ENCODE measurements around the gene MCTP1. TPM values are rescaled to one million over a fixed set of nuclear protein-coding genes. Genes with fewer than 3 reads are reported as not detected.

MCTP1 gene
- total RNA-seq, 2 experiments from 2014 or later, result not detected

- DNase-seq, result no peak
- Mint-ChIP-seq H3K27me3 (peaks cover 6% of the 10 kb centered on the region), H3K9me3 (no peaks in the 10 kb centered on the region), H3K27ac (no peak overlapping the region), H3K36me3 (no peaks in the 10 kb centered on the region), H3K4me3 (no peak overlapping the region), H3K4me1 (ENCODE audit: low read depth) (no peaks in the 10 kb centered on the region)
- CTCF ChIA-PET, result no interaction called here
- POLR2A ChIA-PET, result no interaction called here
- intact Hi-C loops (cut with micrococcal nuclease), result no loop called here
These were observed 393.3 kb downstream of the MCTP1 start for GRCh38 chr5:94891565-94891964.

GRCh38 chr5:94890907-94891306 is 394.0 kb downstream of the MCTP1 start:
- intact Hi-C loops (cut with micrococcal nuclease), result no loop called here
- Mint-ChIP-seq H3K4me3 (no peak overlapping the region), H3K4me1 (ENCODE audit: low read depth) (no peaks in the 10 kb centered on the region), H3K27ac (no peak overlapping the region), H3K9me3 (no peaks in the 10 kb centered on the region), H3K27me3 (peaks cover 6% of the 10 kb centered on the region), H3K36me3 (no peaks in the 10 kb centered on the region)
- POLR2A ChIA-PET, result no interaction called here
- CTCF ChIA-PET, result no interaction called here
- no peak for DNase-seq

- no peak overlapping the region for H3K27ac Mint-ChIP-seq
- peaks cover 6% of the 10 kb centered on the region for H3K27me3 Mint-ChIP-seq
- no peak for DNase-seq
- no peaks in the 10 kb centered on the region for H3K9me3 Mint-ChIP-seq
- CTCF ChIA-PET, result no interaction called here
- intact Hi-C loops (cut with micrococcal nuclease), result no loop called here
- H3K36me3 Mint-ChIP-seq, result no peaks in the 10 kb centered on the region
- no peak overlapping the region for H3K4me3 Mint-ChIP-seq
- POLR2A ChIA-PET, result no interaction called here
- H3K4me1 Mint-ChIP-seq (ENCODE audit: low read depth), result no peaks in the 10 kb centered on the region
These were observed 396.2 kb downstream of the MCTP1 start for GRCh38 chr5:94888674-94889073.

- Mint-ChIP-seq H3K4me3 (no peak overlapping the region), H3K27ac (no peak overlapping the region), H3K9me3 (no peaks in the 10 kb centered on the region), H3K4me1 (ENCODE audit: low read depth) (no peaks in the 10 kb centered on the region), H3K36me3 (no peaks in the 10 kb centered on the region), H3K27me3 (no peaks in the 10 kb centered on the region)
- POLR2A ChIA-PET, result no interaction called here
- CTCF ChIA-PET, result no interaction called here
- no peak for DNase-seq
- intact Hi-C loops (cut with micrococcal nuclease), result no loop called here
These were observed 399.0 kb downstream of the MCTP1 start for GRCh38 chr5:94885931-94886330.

GRCh38 chr5:94884311-94884710 is 400.6 kb downstream of the MCTP1 start:
- ChIA-PET CTCF (interaction anchor here (0.6 to 1.0 kb wide), 2 partner anchors 25 to 26 kb away, joined by 3 read pairs; no protein-coding TSS in a partner anchor), POLR2A (no interaction called here)
- Mint-ChIP-seq H3K4me3 (no peak overlapping the region), H3K9me3 (no peaks in the 10 kb centered on the region), H3K27ac (no peak overlapping the region), H3K36me3 (no peaks in the 10 kb centered on the region), H3K4me1 (ENCODE audit: low read depth) (no peaks in the 10 kb centered on the region), H3K27me3 (no peaks in the 10 kb centered on the region)
- no peak for DNase-seq
- intact Hi-C loops (cut with micrococcal nuclease), result no loop called here

- POLR2A ChIA-PET, result no interaction called here
- Mint-ChIP-seq H3K36me3 (no peaks in the 10 kb centered on the region), H3K4me1 (ENCODE audit: low read depth) (no peaks in the 10 kb centered on the region), H3K27me3 (no peaks in the 10 kb centered on the region), H3K9me3 (no peaks in the 10 kb centered on the region), H3K27ac (no peak overlapping the region), H3K4me3 (no peak overlapping the region)
- DNase-seq, result no peak
- intact Hi-C loops (cut with micrococcal nuclease), result no loop called here
- CTCF ChIA-PET, result no interaction called here
These were observed 412.4 kb downstream of the MCTP1 start for GRCh38 chr5:94872526-94872925.

- H3K27me3 Mint-ChIP-seq, result no peaks in the 10 kb centered on the region
- no peak overlapping the region for H3K4me3 Mint-ChIP-seq
- H3K9me3 Mint-ChIP-seq, result no peaks in the 10 kb centered on the region
- intact Hi-C loops (cut with micrococcal nuclease), result no loop called here
- H3K4me1 Mint-ChIP-seq (ENCODE audit: low read depth), result no peaks in the 10 kb centered on the region
- DNase-seq, result no peak
- ChIA-PET CTCF (no interaction called here), POLR2A (no interaction called here)
- H3K36me3 Mint-ChIP-seq, result no peaks in the 10 kb centered on the region
- H3K27ac Mint-ChIP-seq, result no peak overlapping the region
These were observed 414.2 kb downstream of the MCTP1 start for GRCh38 chr5:94870511-94871183.

GRCh38 chr5:94869921-94870320 is 415.0 kb downstream of the MCTP1 start:
- H3K4me1 Mint-ChIP-seq (ENCODE audit: low read depth), result no peaks in the 10 kb centered on the region
- ChIA-PET CTCF (no interaction called here), POLR2A (no interaction called here)
- no peak overlapping the region for H3K27ac Mint-ChIP-seq
- intact Hi-C loops (cut with micrococcal nuclease), result no loop called here
- no peaks in the 10 kb centered on the region for H3K36me3 Mint-ChIP-seq
- no peaks in the 10 kb centered on the region for H3K27me3 Mint-ChIP-seq
- no peak overlapping the region for H3K4me3 Mint-ChIP-seq
- H3K9me3 Mint-ChIP-seq, result no peaks in the 10 kb centered on the region
- DNase-seq, result no peak

- Mint-ChIP-seq H3K9me3 (no peaks in the 10 kb centered on the region), H3K4me3 (no peak overlapping the region), H3K36me3 (no peaks in the 10 kb centered on the region), H3K4me1 (ENCODE audit: low read depth) (no peaks in the 10 kb centered on the region), H3K27me3 (peaks cover 4% of the 10 kb centered on the region), H3K27ac (no peak overlapping the region)
- ChIA-PET POLR2A (no interaction called here), CTCF (no interaction called here)
- intact Hi-C loops (cut with micrococcal nuclease), result no loop called here
- no peak for DNase-seq
These were observed 420.9 kb downstream of the MCTP1 start for GRCh38 chr5:94863951-94864350.

- ChIA-PET POLR2A (no interaction called here), CTCF (no interaction called here)
- intact Hi-C loops (cut with micrococcal nuclease), result loop anchor here (10.0 kb wide), 1 partner anchor 1272 kb away; the partner anchor contains the start of genes NR2F1 and NR2F1-AS1
- Mint-ChIP-seq H3K4me1 (ENCODE audit: low read depth) (no peaks in the 10 kb centered on the region), H3K4me3 (no peak overlapping the region), H3K27ac (no peak overlapping the region), H3K36me3 (no peaks in the 10 kb centered on the region), H3K27me3 (peaks cover 4% of the 10 kb centered on the region), H3K9me3 (no peaks in the 10 kb centered on the region)
- no peak for DNase-seq
These were observed 427.8 kb downstream of the MCTP1 start for GRCh38 chr5:94857111-94857510.

GRCh38 chr5:94856257-94856800 is 428.6 kb downstream of the MCTP1 start:
- H3K4me3 Mint-ChIP-seq, result no peak overlapping the region
- CTCF ChIA-PET, result no interaction called here
- POLR2A ChIA-PET, result no interaction called here
- intact Hi-C loops (cut with micrococcal nuclease), result loop anchor here (10.0 kb wide), 1 partner anchor 1272 kb away; the partner anchor contains the start of genes NR2F1 and NR2F1-AS1
- no peak overlapping the region for H3K27ac Mint-ChIP-seq
- peaks cover 4% of the 10 kb centered on the region for H3K27me3 Mint-ChIP-seq
- no peaks in the 10 kb centered on the region for H3K9me3 Mint-ChIP-seq
- no peaks in the 10 kb centered on the region for H3K36me3 Mint-ChIP-seq
- no peak for DNase-seq
- H3K4me1 Mint-ChIP-seq (ENCODE audit: low read depth), result no peaks in the 10 kb centered on the region

GRCh38 chr5:94855543-94855942 is 429.4 kb downstream of the MCTP1 start:
- no peak overlapping the region for H3K4me3 Mint-ChIP-seq
- no peaks in the 10 kb centered on the region for H3K9me3 Mint-ChIP-seq
- peaks cover 1% of the 10 kb centered on the region for H3K27me3 Mint-ChIP-seq
- H3K27ac Mint-ChIP-seq, result no peak overlapping the region
- no peaks in the 10 kb centered on the region for H3K36me3 Mint-ChIP-seq
- H3K4me1 Mint-ChIP-seq (ENCODE audit: low read depth), result no peaks in the 10 kb centered on the region
- DNase-seq, result no peak
- intact Hi-C loops (cut with micrococcal nuclease), result loop anchor here (10.0 kb wide), 1 partner anchor 1271 kb away; the partner anchor contains the start of genes NR2F1 and NR2F1-AS1
- ChIA-PET CTCF (no interaction called here), POLR2A (no interaction called here)

GRCh38 chr5:94853120-94853519 is 431.8 kb downstream of the MCTP1 start:
- Mint-ChIP-seq H3K9me3 (no peaks in the 10 kb centered on the region), H3K36me3 (no peaks in the 10 kb centered on the region), H3K27ac (no peak overlapping the region), H3K4me3 (no peak overlapping the region), H3K4me1 (ENCODE audit: low read depth) (peaks cover 2% of the 10 kb centered on the region), H3K27me3 (peaks cover 1% of the 10 kb centered on the region)
- intact Hi-C loops (cut with micrococcal nuclease), result loop anchor here (10.0 kb wide), 1 partner anchor 1268 kb away; the partner anchor contains the start of genes NR2F1 and NR2F1-AS1
- DNase-seq, result no peak
- CTCF ChIA-PET, result interaction anchor here (0.6 to 1.3 kb wide), 2 partner anchors 48 to 115 kb away, joined by 3 to 4 read pairs; no protein-coding TSS in a partner anchor
- POLR2A ChIA-PET, result no interaction called here
